HG03521 (cell line): ENCODE data around the gene S1PR4.
"Not testable (repeated sequence)": the region's sequence is repeated elsewhere in the genome, so short reads cannot be mapped to it uniquely, and the experiment has no call there.

Source experiments
- ATAC-seq: cut with Tn5 transposase; IDR thresholded peaks from one replicate; pipeline ENCODE4 v1.9.1; 2021; ENCODE audit warnings: mild to moderate bottlenecking, moderate library complexity; ENCODE audit not compliant: unreplicated experiment

The S1PR4 gene

DNA sequence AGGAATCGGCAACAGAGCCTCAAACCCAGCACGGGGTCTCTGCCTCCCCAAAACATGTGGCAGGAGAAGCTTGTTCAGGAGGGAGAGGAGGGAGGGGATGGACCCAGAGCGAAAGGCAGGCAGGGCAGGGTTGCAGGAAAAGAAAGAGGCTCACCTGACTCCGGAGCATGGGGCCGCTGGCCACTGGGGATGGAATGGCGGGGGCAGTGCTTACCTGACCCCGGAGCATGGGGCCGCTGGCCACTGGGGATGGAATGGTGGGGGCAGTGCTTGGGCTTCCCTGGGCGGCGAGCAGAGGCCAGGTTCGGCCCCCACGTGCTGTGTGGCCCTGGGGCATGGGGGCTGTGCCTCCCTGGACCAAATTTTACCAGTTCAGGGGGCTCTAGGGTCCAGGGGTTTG is 32.6 kb downstream of the S1PR4 start:
- ATAC-seq, result no peak

DNA sequence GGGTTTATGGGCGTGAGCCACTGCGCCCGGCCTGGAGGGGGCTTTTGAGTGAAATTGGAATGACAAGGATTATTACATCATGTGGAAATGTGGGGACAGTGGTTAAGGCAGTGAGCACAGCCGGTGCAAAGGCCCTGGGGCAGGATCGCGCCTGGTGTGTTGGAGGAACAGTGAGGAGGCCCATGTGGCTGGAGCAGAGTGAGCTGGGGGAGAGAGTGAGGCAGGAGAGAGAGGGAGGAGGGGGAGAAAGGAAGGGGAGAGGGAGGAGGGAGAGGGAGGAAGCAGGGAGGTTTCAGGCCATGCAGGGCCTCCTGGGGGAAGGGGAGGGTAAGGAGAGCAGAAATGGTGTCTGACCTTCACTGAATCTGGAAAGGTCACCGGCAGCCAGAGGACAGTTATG is 34.6 kb downstream of the S1PR4 start:
- ATAC-seq, result no peak

DNA sequence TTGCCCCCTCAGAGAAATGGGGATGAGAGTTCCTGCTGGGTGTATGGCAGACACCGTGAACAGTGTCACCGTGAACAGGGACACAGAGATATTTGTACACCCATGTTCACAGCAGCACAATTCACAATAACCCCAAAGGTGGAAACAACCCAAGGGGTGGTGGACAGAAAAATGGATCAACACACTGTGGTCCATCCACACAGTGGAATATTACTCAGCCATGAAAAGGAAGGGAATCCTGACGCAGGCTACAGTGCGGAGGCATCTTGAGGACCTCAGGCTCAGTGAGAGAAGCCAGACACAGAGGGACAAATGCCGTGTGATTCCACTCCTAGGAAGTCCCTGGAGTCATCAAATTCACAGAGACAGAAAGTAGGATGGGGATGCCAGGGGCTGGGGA is 38.3 kb downstream of the S1PR4 start:
- ATAC-seq, result no peak

- no peak for ATAC-seq
Measured at GRCh38 chr19:3220576-3220975, 42.0 kb downstream of the S1PR4 start.

- not testable (repeated sequence) for ATAC-seq
Measured at GRCh38 chr19:3221576-3221975, 43.0 kb downstream of the S1PR4 start.

DNA sequence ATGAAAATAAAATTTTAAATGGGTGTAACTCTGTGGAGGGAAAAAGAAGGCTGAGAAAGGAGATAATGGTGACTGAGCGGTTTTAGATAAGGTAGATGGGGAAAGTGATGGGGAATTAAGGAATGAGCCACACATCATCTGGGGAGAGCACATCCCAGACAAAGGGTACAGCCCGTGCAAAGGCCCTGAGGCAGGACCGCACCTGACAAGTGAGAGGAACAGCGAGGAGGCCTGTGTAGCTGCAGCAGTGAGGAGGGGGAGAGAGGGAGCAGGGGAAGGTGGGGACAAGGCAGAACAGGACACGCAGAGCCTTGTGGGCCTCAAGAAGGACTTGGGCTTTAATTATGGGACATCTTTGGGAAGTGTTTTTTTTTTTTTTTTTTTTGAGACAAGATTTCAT is 44.1 kb downstream of the S1PR4 start:
- ATAC-seq, result no peak

GRCh38 chr19:3224346-3225168 is 46.0 kb downstream of the S1PR4 start, which contains the start of gene CELF5:
Gene CELF5 (plus strand): TSS chr19:3224661. CDS start chr19:3224740, 79 bp downstream.
- no peak for ATAC-seq

DNA sequence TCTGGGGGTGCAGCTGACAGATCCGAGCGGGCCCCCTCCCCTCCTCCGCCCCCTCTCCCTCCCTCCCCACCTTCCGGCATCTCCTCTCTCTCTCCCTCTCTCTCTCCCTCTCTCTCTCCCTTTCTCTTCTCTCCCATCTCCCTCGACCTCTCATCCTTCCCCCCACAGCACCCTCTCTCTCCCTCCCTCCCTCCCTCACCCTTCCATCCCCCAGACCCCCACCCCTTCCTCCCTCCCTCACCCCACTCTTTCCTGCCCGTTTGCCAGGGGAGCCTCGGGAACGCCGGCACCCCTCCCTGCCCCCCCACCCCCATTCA is 46.6 kb downstream of the S1PR4 start:
- no peak for ATAC-seq

DNA sequence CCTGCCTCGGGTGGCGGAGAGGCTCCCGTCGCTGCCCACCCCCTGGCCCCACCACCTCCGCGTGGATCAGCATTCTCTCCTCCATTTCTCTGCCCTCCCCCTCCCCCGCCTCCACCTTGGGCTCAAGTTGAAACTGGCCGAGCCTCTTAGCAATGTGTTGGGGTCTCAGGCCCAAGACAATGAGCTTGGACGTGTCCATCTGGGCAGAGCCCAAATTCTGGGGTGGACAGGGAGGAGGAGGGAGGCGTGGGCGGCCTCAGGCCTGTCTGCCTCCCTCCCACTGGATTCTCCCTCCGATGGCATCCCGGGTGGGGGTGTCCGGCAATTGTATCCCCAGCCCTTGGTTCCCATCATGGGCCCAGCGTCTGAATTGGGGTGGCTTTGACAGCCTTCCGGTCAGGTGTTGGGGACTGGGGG is 47.1 kb downstream of the S1PR4 start:
- ATAC-seq, result no peak

DNA sequence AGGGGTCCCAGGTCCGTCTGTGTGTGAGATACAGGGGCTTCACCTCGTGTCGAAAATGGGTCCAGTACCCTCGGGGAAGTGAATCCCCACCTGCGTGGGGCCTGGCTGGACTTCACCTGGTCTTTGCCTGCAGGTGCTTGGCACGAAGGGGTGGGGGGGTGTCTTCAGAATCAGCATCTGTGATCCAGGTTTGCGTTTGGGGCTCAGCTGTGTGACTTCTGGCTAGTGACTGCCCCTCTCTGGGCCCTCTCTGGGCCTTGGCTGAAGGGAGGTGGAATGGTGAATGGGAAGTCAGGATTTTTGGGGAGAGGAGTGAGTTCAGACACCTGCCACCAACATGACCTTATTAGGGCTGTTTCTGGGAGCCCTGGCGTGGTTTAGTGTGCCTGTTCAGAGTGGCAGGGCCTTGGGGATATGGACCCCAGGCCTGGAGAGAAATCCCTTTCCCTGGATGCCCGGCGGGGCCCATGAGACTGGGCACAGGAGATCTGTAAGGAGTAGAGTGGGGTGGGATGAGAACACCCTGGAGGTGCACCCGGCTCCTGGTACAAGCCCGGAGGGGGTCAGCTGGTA is 48.6 kb downstream of the S1PR4 start:
- no peak for ATAC-seq

DNA sequence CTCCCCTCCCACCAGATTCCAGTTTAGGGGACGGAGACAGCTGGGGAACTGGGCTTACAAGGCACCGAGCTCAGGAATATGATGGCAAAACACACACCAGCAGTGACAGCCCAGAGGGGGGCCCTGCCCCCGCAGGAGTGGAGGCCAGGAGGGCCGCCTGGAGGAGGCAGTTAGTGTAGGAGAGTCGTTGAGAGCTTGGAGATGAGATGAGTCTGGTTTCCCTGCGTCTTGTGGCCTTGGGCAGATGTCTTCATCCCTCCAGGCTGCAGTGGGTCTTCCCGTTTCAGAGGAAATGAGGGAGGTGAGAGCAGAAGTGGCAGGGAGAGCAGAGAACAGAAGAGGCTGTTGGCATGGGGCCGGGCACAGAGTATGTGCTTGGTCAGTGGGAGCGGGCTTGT is 50.8 kb downstream of the S1PR4 start:
- ATAC-seq, result no peak
